Smooth muscle cell (in vitro differentiated cells): ENCODE results near the gene CLEC2D. TPM values are rescaled to one million over a fixed set of nuclear protein-coding genes. Genes with fewer than 3 reads are reported as not detected.

Source experiments
- DNase-seq: peaks from one replicate; lab custom pipeline; 2025; ENCODE audit not compliant: unreplicated experiment; lab: John Stamatoyannopoulos, UW
- H2AFZ ChIP-seq: fragments of 200-600 bp; sonication (generic); 2 replicates; pipeline ENCODE4 v1.6.0; 2016; ENCODE audit warnings: antibody characterized with exemption, low read depth, mild to moderate bottlenecking
- H3F3A ChIP-seq: fragments of 200-600 bp; sonication (generic); 2 replicates; pipeline ENCODE4 v1.6.0; 2017; ENCODE audit warnings: antibody characterized with exemption, low read depth
- H3K27ac ChIP-seq: fragments of 200-600 bp; sonication (generic); 2 replicates; pipeline ENCODE4 v1.5.1; 2016; ENCODE audit warnings: low read depth, mild to moderate bottlenecking
- H3K27me3 ChIP-seq: fragments of 200-600 bp; sonication (generic); 2 replicates; pipeline ENCODE4 v1.6.1; 2016; ENCODE audit warnings: low read depth, mild to moderate bottlenecking
- H3K36me3 ChIP-seq: fragments of 200-600 bp; sonication (generic); 2 replicates; pipeline ENCODE4 v1.5.1; 2016; ENCODE audit warnings: low read depth
- H3K4me1 ChIP-seq: fragments of 200-600 bp; sonication (generic); 2 replicates; pipeline ENCODE4 v1.5.1; 2016; ENCODE audit warnings: low read depth
- H3K4me2 ChIP-seq: fragments of 200-600 bp; sonication (generic); 2 replicates; pipeline ENCODE4 v1.6.0; 2016; ENCODE audit warnings: mild to moderate bottlenecking
- H3K4me3 ChIP-seq: fragments of 200-600 bp; sonication (generic); 2 replicates; pipeline ENCODE4 v1.5.1; 2016; ENCODE audit warnings: mild to moderate bottlenecking
- H3K79me2 ChIP-seq: fragments of 200-600 bp; sonication (generic); 2 replicates; pipeline ENCODE4 v1.6.0; 2016; ENCODE audit warnings: low read depth, mild to moderate bottlenecking
- H3K9ac ChIP-seq: fragments of 200-600 bp; sonication (generic); 2 replicates; pipeline ENCODE4 v1.6.0; 2016; ENCODE audit warnings: low read depth
- H3K9me3 ChIP-seq: fragments of 200-600 bp; sonication (generic); replicated peaks from 2 replicates; pipeline ENCODE4 v1.5.1; 2016; ENCODE audit warnings: low read depth
- H4K20me1 ChIP-seq: fragments of 200-600 bp; sonication (generic); 2 replicates; pipeline ENCODE4 v1.6.0; 2016; ENCODE audit warnings: low read depth
- CTCF ChIP-seq: fragments of 200-600 bp; sonication (generic); IDR thresholded peaks from 2 replicates; pipeline ENCODE4 v1.5.1; 2017; ENCODE audit warnings: borderline replicate concordance, mild to moderate bottlenecking, antibody characterized with exemption; ENCODE audit not compliant: insufficient read depth, poor library complexity, severe bottlenecking
- WGBS: methylation state at CpG from one replicate; pipeline ENCODE4 v1.1.7; 2016; ENCODE audit warnings: low lambda C conversion rate; 5-methylcytosine and 5-hydroxymethylcytosine counted together
- polyA plus RNA-seq: library from polyadenylated mRNA; unstranded; fragments of >200 nt; fragmentation: Nextera tagmentation; extraction: Ambion mirVana; gene quantifications from 2 replicates; pipeline ENCODE4 v1.2.1, GENCODE V29; 2016
- total RNA-seq: library from RNA; depleted of rRNA; stranded (reverse); fragments of >200 nt; gene quantifications from 2 replicates; pipeline ENCODE4 v1.2.3, GENCODE V29; 2014

Gene CLEC2D
- total RNA-seq (4.3 and 5.8 TPM in 2 replicates), polyA plus RNA-seq (2.2 and 5.2 TPM in 2 replicates)

- 81% methylated on average over 4 of the region's 4 CpGs for WGBS
- H3K79me2 ChIP-seq: no peaks in the 10 kb centered on the region
- no peak within 1 kb of the TSS for H3K27ac ChIP-seq
- no peaks in the 10 kb centered on the region for H3K27me3 ChIP-seq
- H3K9ac ChIP-seq: no peak within 1 kb of the TSS
- H3K4me3 ChIP-seq: no peak within 1 kb of the TSS
- H3K9me3 ChIP-seq: no peaks in the 10 kb centered on the region
- H3K4me1 ChIP-seq: no peaks in the 10 kb centered on the region
- H3K36me3 ChIP-seq: no peaks in the 10 kb centered on the region
- no peak within 1 kb of the TSS for H2AFZ ChIP-seq
- DNase-seq: no peak
- no peaks in the 10 kb centered on the region for H3F3A ChIP-seq
- no peak for TF ChIP-seq CTCF
- H3K4me2 ChIP-seq: no peak within 1 kb of the TSS
- no peaks in the 10 kb centered on the region for H4K20me1 ChIP-seq
Observed at GRCh38 chr12:9669534-9669933, at the start of gene CLEC2D. Gene CLEC2D, plus strand, starts transcription at chr12:9669713. Its CDS starts 22 bp downstream, at chr12:9669735.

- no peak overlapping the region for H3K4me2 ChIP-seq
- no peak overlapping the region for H2AFZ ChIP-seq
- H3K27ac ChIP-seq: no peak overlapping the region
- DNase-seq: no peak
- no peaks in the 10 kb centered on the region for H3K36me3 ChIP-seq
- no peaks in the 10 kb centered on the region for H3K79me2 ChIP-seq
- H3F3A ChIP-seq: no peaks in the 10 kb centered on the region
- no peaks in the 10 kb centered on the region for H3K27me3 ChIP-seq
- TF ChIP-seq CTCF: no peak
- H3K4me3 ChIP-seq: no peak overlapping the region
- H3K4me1 ChIP-seq: no peaks in the 10 kb centered on the region
- no peak overlapping the region for H3K9ac ChIP-seq
- no peaks in the 10 kb centered on the region for H3K9me3 ChIP-seq
- 95% methylated on average over 3 of the region's 3 CpGs for WGBS
- no peaks in the 10 kb centered on the region for H4K20me1 ChIP-seq
Observed at GRCh38 chr12:9625019-9625418, 44.5 kb upstream of the CLEC2D start.

- no peaks in the 10 kb centered on the region for H3K79me2 ChIP-seq
- no peaks in the 10 kb centered on the region for H4K20me1 ChIP-seq
- H3K9ac ChIP-seq: no peak overlapping the region
- no peaks in the 10 kb centered on the region for H3K36me3 ChIP-seq
- TF ChIP-seq CTCF: no peak
- no peak overlapping the region for H2AFZ ChIP-seq
- no peaks in the 10 kb centered on the region for H3K9me3 ChIP-seq
- H3K4me1 ChIP-seq: no peaks in the 10 kb centered on the region
- no peak overlapping the region for H3K4me3 ChIP-seq
- H3K27ac ChIP-seq: no peak overlapping the region
- H3K27me3 ChIP-seq: no peaks in the 10 kb centered on the region
- no peak for DNase-seq
- no peaks in the 10 kb centered on the region for H3F3A ChIP-seq
- H3K4me2 ChIP-seq: no peak overlapping the region
Observed at GRCh38 chr12:9626291-9626690, 43.2 kb upstream of the CLEC2D start.

- H3K4me2 ChIP-seq: no peak overlapping the region
- H3K4me1 ChIP-seq: no peaks in the 10 kb centered on the region
- H3K27ac ChIP-seq: no peak overlapping the region
- H3K27me3 ChIP-seq: no peaks in the 10 kb centered on the region
- 91% methylated on average over 2 of the region's 2 CpGs for WGBS
- no peak overlapping the region for H3K9ac ChIP-seq
- H3K36me3 ChIP-seq: no peaks in the 10 kb centered on the region
- H3K4me3 ChIP-seq: no peak overlapping the region
- TF ChIP-seq CTCF: no peak
- no peaks in the 10 kb centered on the region for H3F3A ChIP-seq
- H3K79me2 ChIP-seq: no peaks in the 10 kb centered on the region
- no peaks in the 10 kb centered on the region for H3K9me3 ChIP-seq
- H2AFZ ChIP-seq: no peak overlapping the region
- DNase-seq: no peak
- no peaks in the 10 kb centered on the region for H4K20me1 ChIP-seq
Observed at GRCh38 chr12:9626821-9627220, 42.7 kb upstream of the CLEC2D start.
